ENCODE measurements around the gene CCNJ. TPM values are rescaled to one million over a fixed set of nuclear protein-coding genes. Genes with fewer than 3 reads are reported as not detected.

Gene CCNJ
- total and polyA plus RNA-seq, 9 of the 15 experiments (the other 6 are each of a cell fraction or from before 2014, with no cell fraction given): 0.69 to 15.7 (median 9.2) TPM

DNA sequence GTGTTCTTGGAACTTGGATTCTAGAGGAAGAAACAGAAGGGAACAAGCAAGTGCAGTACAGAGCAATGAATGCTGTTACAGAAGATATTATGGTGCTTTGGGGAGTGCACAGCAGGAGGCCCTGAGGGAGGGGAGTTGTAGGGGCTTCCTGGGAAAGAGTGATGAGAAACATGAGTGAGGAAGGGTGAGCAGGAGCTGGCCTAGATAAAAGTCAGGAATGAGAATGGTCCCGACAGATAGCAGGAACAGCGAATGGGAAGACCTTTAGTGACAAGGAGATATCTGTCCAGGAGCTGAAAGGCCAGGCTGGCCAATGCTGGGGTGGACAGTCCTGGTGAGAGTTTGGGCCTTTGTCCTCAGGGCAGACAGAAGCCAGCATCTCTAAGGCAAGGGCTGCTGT is 20.6 kb upstream of the CCNJ start:
- in situ Hi-C loops (cut with MboI) (no loop called here), intact Hi-C loops (cut with micrococcal nuclease) (no loop called here)
- Histone ChIP-seq H3K9ac (ENCODE audit: insufficient read depth in 1 of 2, low read depth in 2 of 2, low read length in 2 of 2) (no peak overlapping the region), H3K4me1 (replicated peaks in 1 of 2; ENCODE audit: control insufficient read depth in 2 of 2, insufficient read depth in 2 of 2, low read length in 2 of 2) (peaks cover 4 to 12% of the 10 kb centered on the region in 2 experiments; a peak in 4 of 5 replicates), H3K9me3 (replicated peaks; ENCODE audit: control insufficient read depth, insufficient read depth, low read depth, low read length) (no peaks in the 10 kb centered on the region), H4K20me1 (replicated peaks; ENCODE audit: control insufficient read depth, insufficient read depth, low read length) (no peaks in the 10 kb centered on the region), H3K27me3 (ENCODE audit: control insufficient read depth in 2 of 2, insufficient read depth in 2 of 2, low read length in 2 of 2) (no peaks in the 10 kb centered on the region), H3K79me2 (ENCODE audit: control insufficient read depth, insufficient read depth, low read length) (no peaks in the 10 kb centered on the region), H3K9me1 (ENCODE audit: control insufficient read depth, insufficient read depth, low read length) (no peaks in the 10 kb centered on the region), H3K27ac (ENCODE audit: extremely low read depth, low read depth, low read length) (no peak overlapping the region), H3K4me3 (no peak overlapping the region), H2AFZ (ENCODE audit: low read depth, low read length) (no peak overlapping the region), H3K36me3 (ENCODE audit: control insufficient read depth, insufficient read depth, low read length) (no peaks in the 10 kb centered on the region), H3K4me2 (ENCODE audit: insufficient read depth, low read length) (peak overlapping the region; percentile 28; the same call in 1 of the 2 replicates)
- ChIA-PET CTCF (ENCODE audit: low intra/inter-chr PET ratio) (no interaction called here), POLR2A (interaction anchor here (0.6 to 1.9 kb wide), 2 partner anchors 10 to 108 kb away, joined by 3 to 10 read pairs; partner anchors contain the start of gene ZNF518A)
- DNase-seq (ENCODE audit: extremely low read depth in 1 of 4, low spot score in 3 of 4) (peak in 3 of 4 experiments; percentile 15 to 65 (median 25)), FAIRE-seq (peak; percentile 65), ATAC-seq (peak; percentile 62)
- WGBS (ENCODE audit: insufficient coverage, low coverage, missing lambda C conversion rate): 0% methylated on average over 2 of the region's 2 CpGs
- BruUV-seq (replicated peaks): no TSS peak
- peak; percentile 59; the same call in 1 of the 2 replicates for TF ChIP-seq SMARCA4 (IDR thresholded peaks at IDR 0.05)
- TF ChIP-seq BDP1 (IDR thresholded peaks at IDR 0.05; ENCODE audit: insufficient read depth, insufficient read length): no peak
- no peak for TF ChIP-seq TCFL5 (CRISPR knock-in tag; conservative IDR thresholded peaks at IDR 0.05)
- peak; percentile 84 for TF ChIP-seq ARID1B (IDR thresholded peaks at IDR 0.05)
- TF ChIP-seq MECOM (CRISPR knock-in tag; IDR thresholded peaks at IDR 0.05): peak; percentile 71; the same call in 1 of the 2 replicates
- peak; percentile 85 for TF ChIP-seq CBFA2T3 (IDR thresholded peaks at IDR 0.05)
- peak; percentile 75 for TF ChIP-seq CBFA2T2 (conservative IDR thresholded peaks at IDR 0.05)
- TF ChIP-seq LARP7 (IDR thresholded peaks at IDR 0.05): no peak
- TF ChIP-seq, protein P1, sequence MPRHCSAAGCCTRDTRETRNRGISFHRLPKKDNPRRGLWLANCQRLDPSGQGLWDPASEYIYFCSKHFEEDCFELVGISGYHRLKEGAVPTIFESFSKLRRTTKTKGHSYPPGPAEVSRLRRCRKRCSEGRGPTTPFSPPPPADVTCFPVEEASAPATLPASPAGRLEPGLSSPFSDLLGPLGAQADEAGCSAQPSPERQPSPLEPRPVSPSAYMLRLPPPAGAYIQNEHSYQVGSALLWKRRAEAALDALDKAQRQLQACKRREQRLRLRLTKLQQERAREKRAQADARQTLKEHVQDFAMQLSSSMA (CRISPR knock-in tag; IDR thresholded peaks at IDR 0.05): no peak
- no peak for TF ChIP-seq EGR1 (conservative IDR thresholded peaks at IDR 0.05)
- TF ChIP-seq, protein P2, sequence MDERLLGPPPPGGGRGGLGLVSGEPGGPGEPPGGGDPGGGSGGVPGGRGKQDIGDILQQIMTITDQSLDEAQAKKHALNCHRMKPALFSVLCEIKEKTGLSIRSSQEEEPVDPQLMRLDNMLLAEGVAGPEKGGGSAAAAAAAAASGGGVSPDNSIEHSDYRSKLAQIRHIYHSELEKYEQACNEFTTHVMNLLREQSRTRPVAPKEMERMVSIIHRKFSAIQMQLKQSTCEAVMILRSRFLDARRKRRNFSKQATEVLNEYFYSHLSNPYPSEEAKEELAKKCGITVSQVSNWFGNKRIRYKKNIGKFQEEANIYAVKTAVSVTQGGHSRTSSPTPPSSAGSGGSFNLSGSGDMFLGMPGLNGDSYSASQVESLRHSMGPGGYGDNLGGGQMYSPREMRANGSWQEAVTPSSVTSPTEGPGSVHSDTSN (CRISPR knock-in tag; IDR thresholded peaks at IDR 0.05; ENCODE audit: low read depth): no peak
- TF ChIP-seq, protein P2 (tag; conservative IDR thresholded peaks at IDR 0.05; ENCODE audit: low read depth): no peak
- 0 out of 2 replicates have a peak, but pooled peaks have one; percentile 30 for TF ChIP-seq SMARCE1 (IDR thresholded peaks at IDR 0.05)
- no peak for TF ChIP-seq U2AF2 (optimal IDR thresholded peaks at IDR 0.05; ENCODE audit: low read depth, low read length)
- TF ChIP-seq NFRKB (IDR thresholded peaks at IDR 0.05; ENCODE audit: low read depth): no peak
- peak; percentile 74 for TF ChIP-seq TAL1 (IDR thresholded peaks at IDR 0.05)
- no peak for TF ChIP-seq MIER1 (IDR thresholded peaks at IDR 0.05; ENCODE audit: low read depth)
- no peak for TF ChIP-seq ZNF232 (CRISPR knock-in tag; IDR thresholded peaks at IDR 0.05)
- no peak for TF ChIP-seq SIN3A (IDR thresholded peaks at IDR 0.05; ENCODE audit: borderline replicate concordance in 2 of 2, control insufficient read depth in 1 of 2, low read depth in 2 of 2, low read length in 2 of 2)
- peak; percentile 32; the same call in 1 of the 2 replicates for TF ChIP-seq ZBTB7A (IDR thresholded peaks at IDR 0.05; ENCODE audit: borderline replicate concordance, control insufficient read depth, low read depth, low read length)

Measured in K562 (cell line).